Neural crest cell (in vitro differentiated cells): ENCODE results near the gene IRX6. TPM values are rescaled to one million over a fixed set of nuclear protein-coding genes. Genes with fewer than 3 reads are reported as not detected.

Source experiments
- DNase-seq: peaks from one replicate; pipeline ENCODE4 v3.0.0; 2021; ENCODE audit warnings: low read depth, mixed read lengths, low spot score
- H3K27ac Mint-ChIP-seq: one replicate; pipeline ENCODE4 v1.8.0; 2021; ENCODE audit warnings: mild to moderate bottlenecking, mixed read lengths; ENCODE audit not compliant: unreplicated experiment
- H3K27me3 Mint-ChIP-seq: 2 replicates; pipeline ENCODE4 v1.8.0; 2021; ENCODE audit warnings: low read depth, mild to moderate bottlenecking, mixed read lengths
- H3K36me3 Mint-ChIP-seq: 2 replicates; pipeline ENCODE4 v1.8.0; 2021; ENCODE audit warnings: low read depth, mild to moderate bottlenecking, mixed read lengths
- H3K4me1 Mint-ChIP-seq: 2 replicates; pipeline ENCODE4 v1.8.0; 2021; ENCODE audit warnings: mixed read lengths
- H3K4me3 Mint-ChIP-seq: one replicate; pipeline ENCODE4 v1.8.0; 2021; ENCODE audit warnings: mild to moderate bottlenecking, mixed read lengths
- H3K9me3 Mint-ChIP-seq: 2 replicates; pipeline ENCODE4 v1.8.0; 2021; ENCODE audit warnings: mixed read lengths
- CTCF ChIP-seq: fragments of 200-600 bp; sonication (generic); conservative IDR thresholded peaks from 2 replicates; pipeline ENCODE4 v1.5.0; 2021; ENCODE audit warnings: antibody characterized with exemption, mild to moderate bottlenecking
- total RNA-seq: library from RNA; stranded (reverse); gene quantifications from 2 replicates; pipeline ENCODE4 v1.2.1, GENCODE V29; 2021

The IRX6 gene
- total RNA-seq, 1 donor from 2014 or later, result 0.14 TPM

GRCh38 chr16:55367866-55368603, 44.0 kb downstream of the IRX6 start:
- no peak overlapping the region for H3K27ac Mint-ChIP-seq
- H3K36me3 Mint-ChIP-seq, result no peaks in the 10 kb centered on the region
- no peak for DNase-seq
- peaks cover 80% of the 10 kb centered on the region for H3K27me3 Mint-ChIP-seq
- H3K9me3 Mint-ChIP-seq, result no peaks in the 10 kb centered on the region
- no peak overlapping the region for H3K4me3 Mint-ChIP-seq
- no peak for TF ChIP-seq CTCF
- H3K4me1 Mint-ChIP-seq, result peaks cover 13% of the 10 kb centered on the region

GRCh38 chr16:55369151-55369550, 45.1 kb downstream of the IRX6 start:
- no peak for DNase-seq
- Mint-ChIP-seq H3K36me3 (no peaks in the 10 kb centered on the region), H3K4me3 (no peak overlapping the region), H3K27ac (no peak overlapping the region), H3K4me1 (peaks cover 16% of the 10 kb centered on the region), H3K9me3 (no peaks in the 10 kb centered on the region), H3K27me3 (peaks cover 74% of the 10 kb centered on the region)
- no peak for TF ChIP-seq CTCF

GRCh38 chr16:55370762-55371482, 46.9 kb downstream of the IRX6 start:
- Mint-ChIP-seq H3K4me1 (peaks cover 16% of the 10 kb centered on the region), H3K9me3 (no peaks in the 10 kb centered on the region)

GRCh38 chr16:55372792-55373488, 48.9 kb downstream of the IRX6 start:
- TF ChIP-seq CTCF, result no peak
- H3K27ac Mint-ChIP-seq, result no peak overlapping the region
- H3K9me3 Mint-ChIP-seq, result no peaks in the 10 kb centered on the region
- no peaks in the 10 kb centered on the region for H3K36me3 Mint-ChIP-seq
- H3K4me3 Mint-ChIP-seq, result no peak overlapping the region
- no peak for DNase-seq
- H3K4me1 Mint-ChIP-seq, result peaks cover 16% of the 10 kb centered on the region
- peaks cover 52% of the 10 kb centered on the region for H3K27me3 Mint-ChIP-seq

More at GRCh38 chr16:55370762-55371482, 46.9 kb downstream of the IRX6 start:
- DNase-seq, result peak; percentile 58
- peaks cover 62% of the 10 kb centered on the region for H3K27me3 Mint-ChIP-seq
- no peaks in the 10 kb centered on the region for H3K36me3 Mint-ChIP-seq
- no peak overlapping the region for H3K4me3 Mint-ChIP-seq
- no peak overlapping the region for H3K27ac Mint-ChIP-seq
- TF ChIP-seq CTCF, result peak; percentile 65

GRCh38 chr16:55373489-55373832, 49.5 kb downstream of the IRX6 start:
- Mint-ChIP-seq H3K36me3 (no peaks in the 10 kb centered on the region), H3K4me3 (no peak overlapping the region), H3K27ac (no peak overlapping the region), H3K4me1 (peaks cover 17% of the 10 kb centered on the region), H3K27me3 (peaks cover 47% of the 10 kb centered on the region), H3K9me3 (no peaks in the 10 kb centered on the region)
- DNase-seq, result no peak
- no peak for TF ChIP-seq CTCF
